Caco-2 (cell line): Measurements from ENCODE around the gene PPFIBP1. TPM values are rescaled to one million over a fixed set of nuclear protein-coding genes. Genes with fewer than 3 reads are reported as not detected.
"Not testable (repeated sequence)": the region's sequence is repeated elsewhere in the genome, so short reads cannot be mapped to it uniquely, and the experiment has no call there.

Experiments used
- BruUV-seq: library from RNA; stranded (reverse); fragments of 400-500 nt; replicated peaks from 2 replicates; lab custom pipeline; 2021; lab: Mats Ljungman, UMichigan
- CTCF ChIA-PET: fragments of 300-600 bp; sonication (Branson Sonifier 250); formaldehyde crosslinking; loops from one replicate; lab custom pipeline; 2022; ENCODE audit warnings: antibody characterized with exemption; lab: Charles Lee
- POLR2A ChIA-PET: fragments of 300-600 bp; sonication (Branson Sonifier 250); formaldehyde crosslinking; loops from one replicate; lab custom pipeline; 2022; ENCODE audit warnings: antibody characterized with exemption; lab: Charles Lee
- DNase-seq, 2 experiments: peaks; one replicate each; pipeline versions ENCODE4 v3.0.0 to v3.0.0-alpha.2; 2020 to 2022
- H3K27me3 ChIP-seq: replicated peaks from 2 replicates; pipeline ENCODE4 v1.6.0; 2011; ENCODE audit warnings: low read length; ENCODE audit not compliant: control insufficient read depth, insufficient read depth
- H3K36me3 ChIP-seq: 2 replicates; pipeline ENCODE4 v1.5.1; 2011; ENCODE audit warnings: low read length; ENCODE audit not compliant: control insufficient read depth, insufficient read depth
- H3K4me1 ChIP-seq: fragments of 250-450 bp; sonication (Bioruptor Pico); 2 replicates; pipeline ENCODE4 v1.5.1; 2020; ENCODE audit warnings: mild to moderate bottlenecking
- H3K4me3 ChIP-seq: 2 replicates; pipeline ENCODE4 v1.5.1; 2011; ENCODE audit warnings: low read depth, mild to moderate bottlenecking, control low read depth, low read length
- H3K9me3 ChIP-seq: fragments of 250-450 bp; sonication (Bioruptor Pico); 2 replicates; pipeline ENCODE4 v1.5.1; 2020; ENCODE audit warnings: mild to moderate bottlenecking, moderate library complexity
- H3K27ac Mint-ChIP-seq: one replicate; pipeline ENCODE4 v1.8.0; 2022; ENCODE audit warnings: mixed read lengths; ENCODE audit not compliant: unreplicated experiment
- H3K27me3 Mint-ChIP-seq: one replicate; pipeline ENCODE4 v1.8.0; 2022; ENCODE audit warnings: mixed read lengths; ENCODE audit not compliant: insufficient read depth, unreplicated experiment
- H3K36me3 Mint-ChIP-seq: one replicate; pipeline ENCODE4 v1.8.0; 2022; ENCODE audit warnings: mild to moderate bottlenecking, mixed read lengths; ENCODE audit not compliant: insufficient read depth, unreplicated experiment
- H3K4me1 Mint-ChIP-seq: one replicate; pipeline ENCODE4 v1.8.0; 2022; ENCODE audit warnings: low read depth, mixed read lengths; ENCODE audit not compliant: unreplicated experiment
- H3K4me3 Mint-ChIP-seq: one replicate; pipeline ENCODE4 v1.8.0; 2022; ENCODE audit warnings: mild to moderate bottlenecking, moderate library complexity, mixed read lengths; ENCODE audit not compliant: unreplicated experiment
- H3K9me3 Mint-ChIP-seq: one replicate; pipeline ENCODE4 v1.8.0; 2022; ENCODE audit warnings: mixed read lengths; ENCODE audit not compliant: unreplicated experiment
- intact Hi-C: fragments of 100-400 bp; cut with micrococcal nuclease; formaldehyde crosslinking; loops from one replicate; pipeline ENCODE4 v1.10.0; 2022; ENCODE audit not compliant: unreplicated experiment
- total RNA-seq: library from RNA; stranded (reverse); gene quantifications from 2 replicates; pipeline ENCODE4 v1.2.3, GENCODE V29; 2022
- TF ChIP-seq, protein P1 (sequence below), 2 experiments: fragments of 200-600 bp in 1 of 2; IDR thresholded peaks; 1 replicate in 1 of 2; 2 replicates in 1 of 2; pipeline versions ENCODE4 v1.5.1 to v1.8.0; 2011 to 2022; ENCODE audit warnings: antibody characterized with exemption in 1 of 2, control low read depth in 1 of 2, inconsistent platforms in 1 of 2, low read depth in 1 of 2, low read length in 1 of 2, mild to moderate bottlenecking in 1 of 2, moderate library complexity in 1 of 2; ENCODE audit not compliant: insufficient read depth in 1 of 2, severe bottlenecking in 1 of 2, unreplicated experiment in 1 of 2

The PPFIBP1 gene
- total RNA-seq, 1 experiment from 2014 or later = 109 TPM

DNA sequence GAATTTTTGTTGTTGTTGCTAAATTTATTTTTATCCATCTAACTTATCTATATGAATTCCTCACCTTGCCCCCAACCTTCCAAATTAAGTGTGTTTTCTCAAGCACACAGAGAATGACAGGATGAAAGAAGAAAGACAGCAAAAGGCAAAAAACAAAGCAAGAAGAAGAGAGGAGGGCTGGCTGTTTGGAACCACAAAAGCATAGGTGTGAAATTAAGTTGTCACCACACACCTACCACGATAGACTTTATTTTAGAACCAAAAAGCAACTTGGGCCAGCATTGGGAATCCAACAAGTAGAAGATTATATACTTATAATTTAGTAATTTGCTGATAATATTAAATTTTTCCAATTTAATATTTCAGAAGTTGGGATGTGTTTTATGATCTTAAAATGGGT is 113.5 kb downstream of the PPFIBP1 start:
- H3K27me3 ChIP-seq = no peaks in the 10 kb centered on the region
- Mint-ChIP-seq H3K27ac (no peak overlapping the region), H3K9me3 (no peaks in the 10 kb centered on the region), H3K27me3 (no peaks in the 10 kb centered on the region), H3K4me3 (no peak overlapping the region), H3K36me3 (peaks cover 42% of the 10 kb centered on the region), H3K4me1 (peaks cover 21% of the 10 kb centered on the region)
- ChIA-PET POLR2A (no interaction called here), CTCF (no interaction called here)
- no peaks in the 10 kb centered on the region for H3K9me3 ChIP-seq
- intact Hi-C loops = no loop called here
- peaks cover 4% of the 10 kb centered on the region; the same call in 1 of the 2 replicates for H3K4me1 ChIP-seq
- BruUV-seq = no TSS peak
- DNase-seq = no peak
- H3K36me3 ChIP-seq = no peaks in the 10 kb centered on the region
- H3K4me3 ChIP-seq = no peak overlapping the region
- TF ChIP-seq, protein P1, sequence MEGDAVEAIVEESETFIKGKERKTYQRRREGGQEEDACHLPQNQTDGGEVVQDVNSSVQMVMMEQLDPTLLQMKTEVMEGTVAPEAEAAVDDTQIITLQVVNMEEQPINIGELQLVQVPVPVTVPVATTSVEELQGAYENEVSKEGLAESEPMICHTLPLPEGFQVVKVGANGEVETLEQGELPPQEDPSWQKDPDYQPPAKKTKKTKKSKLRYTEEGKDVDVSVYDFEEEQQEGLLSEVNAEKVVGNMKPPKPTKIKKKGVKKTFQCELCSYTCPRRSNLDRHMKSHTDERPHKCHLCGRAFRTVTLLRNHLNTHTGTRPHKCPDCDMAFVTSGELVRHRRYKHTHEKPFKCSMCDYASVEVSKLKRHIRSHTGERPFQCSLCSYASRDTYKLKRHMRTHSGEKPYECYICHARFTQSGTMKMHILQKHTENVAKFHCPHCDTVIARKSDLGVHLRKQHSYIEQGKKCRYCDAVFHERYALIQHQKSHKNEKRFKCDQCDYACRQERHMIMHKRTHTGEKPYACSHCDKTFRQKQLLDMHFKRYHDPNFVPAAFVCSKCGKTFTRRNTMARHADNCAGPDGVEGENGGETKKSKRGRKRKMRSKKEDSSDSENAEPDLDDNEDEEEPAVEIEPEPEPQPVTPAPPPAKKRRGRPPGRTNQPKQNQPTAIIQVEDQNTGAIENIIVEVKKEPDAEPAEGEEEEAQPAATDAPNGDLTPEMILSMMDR (IDR thresholded peaks at IDR 0.05; ENCODE audit: insufficient read depth in 1 of 2, low read depth in 1 of 2, low read length in 1 of 2, severe bottlenecking in 1 of 2, unreplicated experiment in 1 of 2) = no peak

- Histone ChIP-seq H3K36me3 (no peaks in the 10 kb centered on the region), H3K4me3 (no peak overlapping the region), H3K4me1 (peaks cover 4% of the 10 kb centered on the region; the same call in 1 of the 2 replicates), H3K27me3 (no peaks in the 10 kb centered on the region), H3K9me3 (no peaks in the 10 kb centered on the region)
- ChIA-PET POLR2A (no interaction called here), CTCF (no interaction called here)
- H3K27me3 Mint-ChIP-seq = no peaks in the 10 kb centered on the region
- no peaks in the 10 kb centered on the region for H3K9me3 Mint-ChIP-seq
- H3K27ac Mint-ChIP-seq = no peak overlapping the region
- TF ChIP-seq, protein P1 (IDR thresholded peaks at IDR 0.05; ENCODE audit: insufficient read depth in 1 of 2, low read depth in 1 of 2, low read length in 1 of 2, severe bottlenecking in 1 of 2, unreplicated experiment in 1 of 2) = no peak
- no peak for DNase-seq
- no peak overlapping the region for H3K4me3 Mint-ChIP-seq
- intact Hi-C loops = no loop called here
- H3K4me1 Mint-ChIP-seq = peaks cover 9% of the 10 kb centered on the region
- peaks cover 31% of the 10 kb centered on the region for H3K36me3 Mint-ChIP-seq
- no TSS peak for BruUV-seq
Measured at GRCh38 chr12:27639265-27639664, 115.3 kb downstream of the PPFIBP1 start.

- H3K4me1 ChIP-seq, CTCF ChIA-PET, H3K9me3 Mint-ChIP-seq, H3K36me3 ChIP-seq, H3K27me3 Mint-ChIP-seq, H3K27ac Mint-ChIP-seq, H3K9me3 ChIP-seq, DNase-seq, H3K4me3 ChIP-seq, H3K4me3 Mint-ChIP-seq, H3K27me3 ChIP-seq, POLR2A ChIA-PET, BruUV-seq, intact Hi-C loops: not testable (repeated sequence)
- Mint-ChIP-seq H3K4me1 (peaks cover 15% of the 10 kb centered on the region), H3K36me3 (peaks cover 26% of the 10 kb centered on the region)
Measured at GRCh38 chr12:27640566-27641200, 116.7 kb downstream of the PPFIBP1 start.

DNA sequence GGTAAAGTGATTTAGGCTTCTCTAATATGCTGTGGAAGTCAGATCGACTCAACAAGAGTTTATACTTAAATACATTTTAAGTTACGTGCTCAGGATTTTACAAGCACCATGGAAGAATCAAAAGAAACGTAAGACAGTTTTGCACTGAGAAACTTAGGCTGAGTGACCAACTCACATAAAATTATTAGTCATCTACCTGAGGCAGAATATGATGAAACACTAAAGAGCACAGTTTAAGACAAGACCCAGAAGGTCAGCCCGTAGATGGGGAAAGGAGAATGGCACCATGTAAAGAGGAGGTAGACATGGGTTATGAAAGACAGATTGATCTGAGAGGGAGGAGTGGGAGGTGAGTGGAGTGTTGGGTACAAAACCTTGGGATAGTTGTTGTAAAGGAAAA is 118.4 kb downstream of the PPFIBP1 start:
- DNase-seq, H3K4me3 Mint-ChIP-seq, H3K4me1 ChIP-seq, H3K36me3 ChIP-seq, H3K27me3 ChIP-seq, H3K27me3 Mint-ChIP-seq, H3K9me3 ChIP-seq, POLR2A ChIA-PET, intact Hi-C loops, H3K9me3 Mint-ChIP-seq, BruUV-seq, H3K4me3 ChIP-seq, H3K27ac Mint-ChIP-seq: not testable (repeated sequence)
- peaks cover 17% of the 10 kb centered on the region for H3K4me1 Mint-ChIP-seq
- H3K36me3 Mint-ChIP-seq = peaks cover 28% of the 10 kb centered on the region
- CTCF ChIA-PET = interaction anchor here (1.2 kb wide), 1 partner anchor 218 kb away, joined by 5 read pairs; no protein-coding TSS in a partner anchor

DNA sequence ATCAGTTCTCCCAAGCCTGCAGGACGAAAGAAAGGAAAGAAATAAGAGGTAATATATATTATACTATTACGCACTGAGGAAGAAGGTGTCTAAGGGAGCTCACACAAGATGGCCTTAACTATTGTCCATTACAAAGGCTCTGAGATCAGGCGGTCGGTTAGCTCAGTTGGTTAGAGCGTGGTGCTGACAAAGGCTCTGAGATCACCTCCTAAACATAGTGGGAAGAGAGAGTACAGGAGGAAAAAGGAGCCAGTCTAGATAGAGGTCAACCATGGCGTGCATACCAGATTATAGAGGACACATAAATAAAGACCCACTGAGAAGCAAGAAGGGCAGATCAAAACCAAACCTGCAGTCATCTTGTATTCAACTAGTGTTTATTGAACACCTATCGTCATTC is 118.9 kb downstream of the PPFIBP1 start:
- intact Hi-C loops, H3K9me3 Mint-ChIP-seq, H3K4me3 ChIP-seq, DNase-seq, CTCF ChIA-PET, H3K9me3 ChIP-seq, H3K4me1 ChIP-seq, H3K27ac Mint-ChIP-seq, POLR2A ChIA-PET, H3K36me3 ChIP-seq, H3K27me3 Mint-ChIP-seq, BruUV-seq, H3K4me3 Mint-ChIP-seq, H3K27me3 ChIP-seq: not testable (repeated sequence)
- H3K36me3 Mint-ChIP-seq = peaks cover 29% of the 10 kb centered on the region
- peaks cover 17% of the 10 kb centered on the region for H3K4me1 Mint-ChIP-seq
